DND-41 (cell line): ENCODE results near the gene LILRB2.

Experiments
- EZH2 ChIP-seq: IDR thresholded peaks from 3 replicates; pipeline ENCODE4 v1.6.1; 2012; ENCODE audit warnings: borderline replicate concordance, low read depth, mild to moderate bottlenecking, moderate library complexity, low read length, inconsistent platforms; ENCODE audit not compliant: severe bottlenecking
- TF ChIP-seq, protein P1 (sequence below): IDR thresholded peaks from 2 replicates; pipeline ENCODE4 v1.5.1; 2012; ENCODE audit warnings: borderline replicate concordance, low read length, moderate library complexity, mild to moderate bottlenecking; ENCODE audit not compliant: poor library complexity, severe bottlenecking; ENCODE audit errors: extremely low read depth

DNA sequence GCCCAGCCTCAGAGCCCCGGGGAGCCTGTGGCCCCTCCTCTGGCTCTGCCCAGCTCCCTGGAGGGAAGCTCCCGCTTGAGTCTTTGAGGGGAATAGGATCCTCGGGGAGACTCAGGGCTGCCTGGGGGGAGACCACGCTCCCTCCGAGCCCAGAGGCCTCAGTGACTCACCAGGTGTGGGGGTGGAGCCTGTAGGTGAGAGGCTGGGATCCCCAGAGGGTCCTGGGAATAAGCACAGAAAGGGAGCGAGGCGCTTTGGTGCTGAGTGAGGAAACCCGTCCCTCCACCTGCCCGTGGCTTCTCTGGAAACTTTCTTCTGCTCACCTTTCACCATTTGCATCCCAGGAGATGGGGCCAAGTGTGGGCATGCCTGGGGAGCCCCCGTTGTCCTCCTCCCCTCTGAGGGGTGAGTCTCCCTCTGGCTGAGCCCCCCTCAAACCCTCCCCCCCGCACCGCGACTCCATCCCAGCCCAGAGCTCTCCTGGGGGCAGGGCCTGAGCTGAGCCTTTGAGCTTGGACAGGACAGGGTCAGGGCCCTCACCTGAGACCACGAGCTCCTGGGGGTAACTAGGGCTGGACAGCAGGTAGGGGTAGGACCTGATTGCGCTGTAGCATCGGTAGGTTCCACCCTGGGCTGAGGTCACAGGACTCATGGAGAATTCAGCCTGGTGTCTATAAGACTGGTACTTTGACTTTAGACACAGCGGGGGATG, 26.6 kb downstream of the LILRB2 start:
- no peak for TF ChIP-seq EZH2
- TF ChIP-seq, protein P1, sequence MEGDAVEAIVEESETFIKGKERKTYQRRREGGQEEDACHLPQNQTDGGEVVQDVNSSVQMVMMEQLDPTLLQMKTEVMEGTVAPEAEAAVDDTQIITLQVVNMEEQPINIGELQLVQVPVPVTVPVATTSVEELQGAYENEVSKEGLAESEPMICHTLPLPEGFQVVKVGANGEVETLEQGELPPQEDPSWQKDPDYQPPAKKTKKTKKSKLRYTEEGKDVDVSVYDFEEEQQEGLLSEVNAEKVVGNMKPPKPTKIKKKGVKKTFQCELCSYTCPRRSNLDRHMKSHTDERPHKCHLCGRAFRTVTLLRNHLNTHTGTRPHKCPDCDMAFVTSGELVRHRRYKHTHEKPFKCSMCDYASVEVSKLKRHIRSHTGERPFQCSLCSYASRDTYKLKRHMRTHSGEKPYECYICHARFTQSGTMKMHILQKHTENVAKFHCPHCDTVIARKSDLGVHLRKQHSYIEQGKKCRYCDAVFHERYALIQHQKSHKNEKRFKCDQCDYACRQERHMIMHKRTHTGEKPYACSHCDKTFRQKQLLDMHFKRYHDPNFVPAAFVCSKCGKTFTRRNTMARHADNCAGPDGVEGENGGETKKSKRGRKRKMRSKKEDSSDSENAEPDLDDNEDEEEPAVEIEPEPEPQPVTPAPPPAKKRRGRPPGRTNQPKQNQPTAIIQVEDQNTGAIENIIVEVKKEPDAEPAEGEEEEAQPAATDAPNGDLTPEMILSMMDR: no peak
